Articular chondrocyte of knee joint (primary cell): ENCODE data around the gene RANBP17. TPM values are rescaled to one million over a fixed set of nuclear protein-coding genes. Genes with fewer than 3 reads are reported as not detected.

Experiments used
- small RNA-seq: library from RNA; depleted of rRNA; stranded (forward); fragments of <200 nt; gene quantifications from one replicate; pipeline ENCODE3, GENCODE V24; 2012
- total RNA-seq: library from RNA; depleted of rRNA; stranded (reverse); fragments of >200 nt; gene quantifications from 2 replicates; pipeline ENCODE4 v1.2.3, GENCODE V29; 2012

Gene RANBP17
- total RNA-seq: 27.3 and 28.6 TPM in 2 replicates

GRCh38 chr5:170861917-170862766 lies at the start of gene RANBP17:
TSS of gene RANBP17 (plus strand) at chr5:170862018.

GRCh38 chr5:171308453-171309275 lies 446.8 kb downstream of the RANBP17 start, which contains the start of gene TLX3:
TSS of gene TLX3 (plus strand) at chr5:171309248. CDS start at chr5:171309366, 118 bp downstream.

Small RNAs within 50 kb of the gene (small RNA-seq; reads per million reads assigned to genes)
- not detected for gene AC091980.1

Other genes starting within 250 kb of the RANBP17 start
- gene GABRP, start 78.3 kb upstream of the RANBP17 start, total RNA-seq: 0.11 TPM in 1 of 2 replicates, not detected in the other